Myocyte (in vitro differentiated cells): ENCODE data around the gene FHIP1B. TPM values are rescaled to one million over a fixed set of nuclear protein-coding genes. Genes with fewer than 3 reads are reported as not detected.
A peak's percentile ranks its signal among the peaks of the same experiment; 100 is the strongest.
"Not testable (repeated sequence)": the region's sequence is repeated elsewhere in the genome, so short reads cannot be mapped to it uniquely, and the experiment has no call there.

Experiments used
- DNase-seq: peaks from one replicate; pipeline ENCODE4 v3.0.0-alpha.2; 2012; ENCODE audit warnings: low read depth
- polyA plus RNA-seq: library from polyadenylated mRNA; unstranded; fragments of >200 nt; gene quantifications from one replicate; pipeline ENCODE4 v1.2.1, GENCODE V29; 2012; ENCODE audit warnings: missing spikeins
- total RNA-seq: library from RNA; depleted of rRNA; stranded (reverse); fragments of >200 nt; gene quantifications from 2 replicates; pipeline ENCODE4 v1.2.3, GENCODE V29; 2014

The FHIP1B gene
- 26.4 and 36.6 TPM in 2 replicates for total RNA-seq
- 16.9 TPM for polyA plus RNA-seq

DNA sequence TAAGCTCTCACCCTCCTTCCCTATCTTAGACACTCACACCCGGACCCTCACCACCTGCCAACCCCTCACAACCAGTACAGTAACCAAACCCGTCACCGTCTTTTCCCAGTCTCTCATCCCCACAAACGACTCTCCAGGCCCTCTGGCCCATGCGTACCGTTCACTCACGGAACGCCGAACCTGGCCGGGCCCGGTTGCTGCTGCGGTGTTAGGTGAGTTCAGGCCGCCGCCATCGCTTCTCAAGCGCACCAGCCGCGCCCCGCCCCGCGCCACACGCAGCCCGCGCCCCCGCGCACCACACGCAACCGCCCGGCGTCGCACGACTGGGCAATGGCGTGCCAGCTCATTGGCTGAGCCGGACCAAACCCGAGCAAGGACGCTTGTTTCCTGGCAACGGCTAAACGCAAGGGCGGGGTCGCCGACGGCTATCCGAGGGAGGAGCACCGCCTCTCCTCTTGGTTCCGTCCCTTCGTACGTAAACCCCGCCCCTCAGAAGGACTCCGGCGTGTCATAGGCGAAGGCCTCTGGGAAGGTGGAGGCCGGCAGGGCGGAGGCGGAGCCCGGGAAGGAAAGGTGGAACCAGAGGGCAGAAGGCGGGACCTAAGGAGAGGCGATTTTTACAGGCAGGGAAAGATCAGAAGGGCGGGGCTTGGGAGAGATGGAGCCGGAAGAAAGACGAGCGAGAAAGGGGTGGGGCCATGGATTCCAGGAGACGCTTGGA is at the start of gene FHIP1B:
TSS of gene FHIP1B (minus strand) at position 250 of the 721 bp plus-strand sequence. CDS start 10,120 bp downstream, outside the sequence.
- peak; percentile 100 for DNase-seq

DNA sequence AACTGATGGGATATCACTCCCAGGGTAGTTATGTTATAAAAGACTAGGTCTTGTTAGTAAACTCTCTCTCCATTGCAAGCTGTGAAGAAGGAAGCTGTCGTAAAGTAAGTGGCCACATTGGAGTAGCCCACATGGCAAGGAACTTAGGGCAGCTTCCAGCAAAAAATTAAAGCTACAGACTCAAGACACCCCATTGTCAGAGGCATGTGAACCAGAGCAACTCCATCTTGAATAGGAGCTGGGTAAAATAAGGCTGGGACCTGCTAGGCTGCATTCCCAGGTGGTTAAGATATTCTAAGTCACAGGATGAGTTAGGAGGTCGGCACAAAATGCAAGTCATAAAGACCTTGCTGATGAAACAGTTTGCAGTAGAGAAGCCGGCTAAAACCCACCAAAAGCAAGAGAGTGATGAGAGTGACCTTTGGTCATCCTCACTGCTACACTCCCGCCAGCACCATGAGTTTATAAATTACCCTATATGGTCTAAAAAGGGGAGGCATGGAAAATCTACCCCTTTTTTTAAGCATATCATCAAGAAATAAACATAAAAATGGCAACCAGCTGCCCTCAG is 49.1 kb upstream of the FHIP1B start:
- no peak for DNase-seq

GRCh38 chr11:6280809-6281208 is 46.4 kb upstream of the FHIP1B start:
- DNase-seq = not testable (repeated sequence)

GRCh38 chr11:6273188-6273587 is 38.8 kb upstream of the FHIP1B start:
- DNase-seq = peak; percentile 73

DNA sequence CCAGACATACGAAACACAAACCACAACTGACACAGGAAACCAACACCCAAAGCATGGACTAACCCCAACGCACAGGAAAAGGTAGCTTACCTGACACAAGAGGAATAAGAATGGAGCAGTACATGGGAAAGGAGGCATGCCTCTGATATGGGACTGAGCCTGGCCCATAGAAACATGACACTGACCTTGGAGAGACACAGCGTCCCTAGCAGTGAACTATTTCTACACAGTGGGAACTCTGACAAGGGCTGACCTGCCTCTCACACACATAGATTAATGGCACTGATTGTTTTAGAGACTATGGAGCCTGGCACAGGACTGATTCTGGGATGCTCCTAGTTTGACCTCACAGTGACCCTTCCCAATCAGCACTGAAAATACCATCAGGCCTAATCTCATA is 37.2 kb upstream of the FHIP1B start:
- DNase-seq = no peak

DNA sequence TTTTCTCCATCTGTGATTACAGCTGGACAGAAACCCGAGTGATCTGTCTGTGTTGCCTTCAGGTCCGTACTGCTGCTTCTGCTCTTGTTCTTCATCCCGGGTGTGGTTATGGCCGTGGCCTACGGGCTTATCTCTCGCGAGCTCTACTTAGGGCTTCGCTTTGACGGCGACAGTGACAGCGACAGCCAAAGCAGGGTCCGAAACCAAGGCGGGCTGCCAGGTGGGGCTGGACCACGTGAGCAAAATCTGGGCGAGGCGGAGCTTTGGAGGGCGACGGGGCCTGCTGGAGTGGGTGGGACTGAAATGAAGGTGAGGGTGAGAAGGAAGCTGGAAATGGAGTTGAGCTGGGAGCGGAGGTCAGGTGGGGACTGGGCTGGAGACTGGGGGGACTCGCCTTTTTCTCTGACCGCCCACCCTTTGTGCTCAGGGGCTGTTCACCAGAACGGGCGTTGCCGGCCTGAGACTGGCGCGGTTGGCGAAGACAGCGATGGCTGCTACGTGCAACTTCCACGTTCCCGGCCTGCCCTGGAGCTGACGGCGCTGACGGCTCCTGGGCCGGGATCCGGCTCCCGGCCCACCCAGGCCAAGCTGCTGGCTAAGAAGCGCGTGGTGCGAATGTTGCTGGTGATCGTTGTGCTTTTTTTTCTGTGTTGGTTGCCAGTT is 36.3 kb upstream of the FHIP1B start:
- DNase-seq = no peak

DNA sequence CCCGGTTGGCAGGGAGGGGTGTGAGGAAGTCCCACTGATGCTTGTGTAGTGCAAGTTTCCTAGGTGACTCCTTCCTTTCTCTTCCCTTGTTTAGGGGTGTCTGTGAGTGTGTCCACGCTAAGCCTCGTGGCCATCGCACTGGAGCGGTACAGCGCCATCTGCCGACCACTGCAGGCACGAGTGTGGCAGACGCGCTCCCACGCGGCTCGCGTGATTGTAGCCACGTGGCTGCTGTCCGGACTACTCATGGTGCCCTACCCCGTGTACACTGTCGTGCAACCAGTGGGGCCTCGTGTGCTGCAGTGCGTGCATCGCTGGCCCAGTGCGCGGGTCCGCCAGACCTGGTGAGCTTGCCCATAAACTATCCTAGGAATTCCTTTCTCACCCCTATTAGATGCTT is 35.6 kb upstream of the FHIP1B start:
- DNase-seq = no peak

GRCh38 chr11:6268820-6269219 is 34.4 kb upstream of the FHIP1B start:
- DNase-seq = no peak

GRCh38 chr11:6263662-6264061 is 29.2 kb upstream of the FHIP1B start:
- no peak for DNase-seq

- no peak for DNase-seq
Measured at GRCh38 chr11:6260207-6260726, 25.8 kb upstream of the FHIP1B start.

DNA sequence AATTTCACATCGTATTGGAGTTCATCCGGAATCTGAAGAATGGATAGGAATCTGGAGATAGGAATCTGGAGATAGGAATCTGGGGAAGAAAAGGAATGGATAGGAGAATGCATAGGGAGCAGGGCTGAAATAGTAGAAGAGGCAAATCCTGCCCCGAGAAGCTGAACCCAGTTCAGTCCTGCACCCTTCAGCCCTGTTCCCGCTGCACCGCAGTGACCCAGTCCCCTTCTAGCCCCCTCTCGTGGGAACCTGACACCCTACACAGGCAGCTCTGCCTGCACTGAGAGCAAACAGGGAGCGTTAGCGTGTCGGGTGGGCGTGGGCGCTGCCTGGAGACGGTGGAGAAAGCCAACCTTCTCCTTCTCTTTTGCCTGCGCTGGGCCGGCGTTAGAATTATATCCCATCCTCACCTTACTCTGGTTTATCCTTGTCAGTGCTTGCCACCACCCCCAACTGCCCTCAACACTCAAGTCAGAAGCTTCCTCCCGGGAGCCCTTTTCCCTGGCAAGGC is 24.2 kb upstream of the FHIP1B start:
- DNase-seq = no peak

- DNase-seq = no peak
Measured at GRCh38 chr11:6258141-6258540, 23.7 kb upstream of the FHIP1B start.

DNA sequence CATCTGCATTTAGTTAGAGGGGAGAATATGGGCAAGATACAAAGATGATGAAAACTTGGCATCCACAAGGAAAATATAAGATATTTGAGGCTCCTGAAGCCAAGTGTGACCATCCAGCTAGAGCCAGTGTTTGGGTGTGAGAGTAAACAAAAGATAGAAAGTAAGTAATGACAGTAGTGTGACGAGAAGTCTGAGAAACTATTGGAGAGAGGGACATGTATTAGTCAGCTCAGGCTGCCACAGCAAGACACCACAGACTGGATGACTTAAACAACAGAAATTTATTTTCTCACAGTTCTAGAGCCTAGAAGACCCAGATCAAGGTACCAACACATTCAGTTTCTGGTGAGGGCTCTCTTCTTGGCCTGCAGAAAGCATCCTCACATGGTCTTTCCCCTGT is 18.8 kb upstream of the FHIP1B start:
- no peak for DNase-seq

- DNase-seq = no peak
Measured at GRCh38 chr11:6251990-6252473, 17.6 kb upstream of the FHIP1B start.

DNA sequence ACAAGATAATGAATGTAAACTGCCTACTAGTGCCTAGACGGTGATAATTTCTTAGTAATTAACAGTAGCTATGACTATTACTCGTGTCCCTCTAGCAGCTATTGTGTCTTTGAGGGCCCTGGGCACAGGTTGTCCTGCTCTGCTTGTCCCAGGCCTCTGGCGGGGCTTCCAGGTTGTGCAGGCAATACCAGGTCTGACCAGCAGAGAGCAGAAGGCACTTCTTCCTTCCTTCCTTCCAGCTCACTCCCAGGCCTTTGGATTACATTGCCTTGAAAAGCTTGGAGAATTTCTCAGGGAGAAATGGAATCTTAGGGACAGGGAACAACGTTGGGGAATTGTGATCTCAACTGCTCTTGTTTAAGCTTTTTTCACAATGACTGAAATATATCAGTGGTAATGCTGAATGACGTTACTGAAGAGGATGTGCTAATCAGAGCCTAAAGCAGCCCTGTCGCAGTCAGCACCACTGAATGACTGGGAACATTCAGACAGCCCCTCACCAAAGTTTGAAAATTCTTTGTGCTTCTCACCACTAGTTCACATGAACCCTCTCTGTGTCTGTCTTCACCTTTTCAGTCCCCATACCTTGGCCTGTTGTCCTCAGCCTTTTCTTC is 16.8 kb upstream of the FHIP1B start:
- peak; percentile 73 for DNase-seq

DNA sequence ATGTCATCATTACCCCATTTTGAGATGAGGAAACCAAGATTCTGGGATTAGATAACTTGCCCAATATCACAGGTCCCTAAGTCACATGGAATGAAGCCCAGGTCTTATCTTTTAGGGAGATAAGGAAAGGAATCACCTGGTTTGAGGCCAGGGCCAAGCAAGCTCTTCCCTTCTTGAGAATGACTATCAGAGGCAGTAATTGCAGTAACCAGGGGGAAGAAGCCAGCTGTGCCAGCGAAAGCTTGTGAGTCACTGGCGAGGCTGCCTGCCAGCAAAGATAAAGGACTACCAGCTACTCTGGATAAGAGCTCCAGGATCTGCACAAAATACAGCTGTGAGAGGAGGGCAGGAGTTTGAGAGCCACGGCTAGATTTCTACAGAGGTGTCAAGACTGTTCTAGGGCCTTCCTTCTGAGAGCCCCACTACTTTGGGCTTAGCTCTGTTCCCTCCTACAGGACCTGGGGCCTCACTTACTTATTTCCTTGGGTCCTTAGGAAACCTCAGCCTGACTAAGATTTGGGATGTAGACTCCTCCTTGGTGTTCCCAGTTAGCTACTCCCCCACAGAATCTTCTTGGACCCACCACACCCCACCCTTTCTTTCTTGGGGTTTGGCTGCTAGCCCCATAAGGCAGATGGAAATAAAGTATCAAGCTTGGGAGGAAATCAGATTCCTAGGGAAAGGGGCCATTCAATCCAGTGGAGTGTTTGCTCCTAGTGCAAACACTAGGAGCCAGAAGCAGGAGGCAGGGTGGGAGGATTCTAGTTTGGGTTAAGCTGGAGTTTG is 15.5 kb upstream of the FHIP1B start:
- peak; percentile 80 for DNase-seq

- not testable (repeated sequence) for DNase-seq
Measured at GRCh38 chr11:6248897-6249296, 14.5 kb upstream of the FHIP1B start.

- no peak for DNase-seq
Measured at GRCh38 chr11:6248248-6248647, 13.8 kb upstream of the FHIP1B start.

DNA sequence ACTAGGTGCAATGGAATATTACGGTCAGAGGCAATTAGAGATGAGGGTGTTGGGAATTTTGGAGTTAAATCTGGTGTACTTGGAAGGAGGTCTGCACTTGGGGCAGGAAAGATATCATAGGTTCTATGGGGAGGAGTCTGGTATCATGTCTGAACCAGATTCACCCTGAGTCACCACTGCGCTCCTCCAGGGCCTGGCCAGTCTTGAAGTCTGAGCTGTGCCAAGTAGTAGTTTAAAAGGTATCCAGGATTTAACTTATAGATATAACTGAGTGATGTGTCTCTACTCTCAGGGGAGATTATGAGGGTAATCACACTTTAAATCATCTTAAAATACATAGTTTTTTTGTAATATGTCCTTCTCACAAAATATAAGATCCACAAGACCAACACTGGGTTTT is 11.1 kb upstream of the FHIP1B start:
- no peak for DNase-seq

DNA sequence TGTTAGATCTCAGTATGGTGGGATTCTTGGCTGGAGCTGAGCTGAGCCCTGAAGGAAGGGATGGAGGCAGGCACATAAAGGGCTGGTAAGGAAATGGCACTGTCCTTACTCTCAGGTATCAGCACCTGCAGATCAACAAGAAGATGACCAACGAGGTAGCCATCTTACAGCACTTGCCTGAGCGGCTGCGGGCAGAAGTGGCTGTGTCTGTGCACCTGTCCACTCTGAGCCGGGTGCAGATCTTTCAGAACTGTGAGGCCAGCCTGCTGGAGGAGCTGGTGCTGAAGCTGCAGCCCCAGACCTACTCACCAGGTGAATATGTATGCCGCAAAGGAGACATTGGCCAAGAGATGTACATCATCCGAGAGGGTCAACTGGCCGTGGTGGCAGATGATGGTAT is 6.9 kb upstream of the FHIP1B start:
- no peak for DNase-seq

- no peak for DNase-seq
Measured at GRCh38 chr11:6240781-6241180, 6.3 kb upstream of the FHIP1B start.
